ENCODE results near the gene TTBK2.

TTBK2 gene

GRCh38 chr15:42730135-42730534 is 190.4 kb downstream of the TTBK2 start:
- no peak for DNase-seq (ENCODE audit: extremely low spot score)
- ChIA-PET CTCF (no interaction called here), POLR2A (no interaction called here)
- TF ChIP-seq LEF1 (IDR thresholded peaks at IDR 0.05; ENCODE audit: borderline replicate concordance) (no peak), CTBP1 (IDR thresholded peaks at IDR 0.05; ENCODE audit: borderline replicate concordance) (no peak), HDGF (IDR thresholded peaks at IDR 0.05; ENCODE audit: borderline replicate concordance) (no peak), FOXA1 (IDR thresholded peaks at IDR 0.05) (no peak), SP1 (IDR thresholded peaks at IDR 0.05) (no peak), NFRKB (IDR thresholded peaks at IDR 0.05) (no peak), TARDBP (IDR thresholded peaks at IDR 0.05) (no peak), ARNT (IDR thresholded peaks at IDR 0.05) (no peak), L3MBTL2 (conservative IDR thresholded peaks at IDR 0.05) (no peak), FOXK2 (IDR thresholded peaks at IDR 0.05) (no peak), FOXM1 (IDR thresholded peaks at IDR 0.05; ENCODE audit: borderline replicate concordance) (no peak), ELF4 (IDR thresholded peaks at IDR 0.05) (no peak), ZNF384 (IDR thresholded peaks at IDR 0.05) (no peak), BHLHE40 (IDR thresholded peaks at IDR 0.05; ENCODE audit: borderline replicate concordance) (no peak)

- TF ChIP-seq NFRKB (IDR thresholded peaks at IDR 0.05), result no peak
- TF ChIP-seq SUZ12 (IDR thresholded peaks at IDR 0.05), result no peak
- TF ChIP-seq HDGF (IDR thresholded peaks at IDR 0.05; ENCODE audit: borderline replicate concordance), result no peak
- TF ChIP-seq ARNT (IDR thresholded peaks at IDR 0.05), result no peak
- TF ChIP-seq FOXK2 (IDR thresholded peaks at IDR 0.05), result no peak
- TF ChIP-seq TARDBP (IDR thresholded peaks at IDR 0.05), result no peak
- no peak for TF ChIP-seq L3MBTL2 (conservative IDR thresholded peaks at IDR 0.05)
- TF ChIP-seq SP1 (IDR thresholded peaks at IDR 0.05), result no peak
- TF ChIP-seq ELF4 (IDR thresholded peaks at IDR 0.05), result no peak
- no peak for TF ChIP-seq LEF1 (IDR thresholded peaks at IDR 0.05; ENCODE audit: borderline replicate concordance)
- TF ChIP-seq PKNOX1 (IDR thresholded peaks at IDR 0.05), result no peak
- TF ChIP-seq ZNF384 (IDR thresholded peaks at IDR 0.05), result no peak
- no peak for TF ChIP-seq BHLHE40 (IDR thresholded peaks at IDR 0.05; ENCODE audit: borderline replicate concordance)
- no peak for TF ChIP-seq FOXM1 (IDR thresholded peaks at IDR 0.05; ENCODE audit: borderline replicate concordance)
- TF ChIP-seq CTBP1 (IDR thresholded peaks at IDR 0.05; ENCODE audit: borderline replicate concordance), result no peak
- no peak for TF ChIP-seq FOXA1 (IDR thresholded peaks at IDR 0.05)
- DNase-seq (ENCODE audit: extremely low spot score), result no peak
- CTCF ChIA-PET, result no interaction called here
- POLR2A ChIA-PET, result no interaction called here
Measured at GRCh38 chr15:42729409-42729808, 191.2 kb downstream of the TTBK2 start.

DNA sequence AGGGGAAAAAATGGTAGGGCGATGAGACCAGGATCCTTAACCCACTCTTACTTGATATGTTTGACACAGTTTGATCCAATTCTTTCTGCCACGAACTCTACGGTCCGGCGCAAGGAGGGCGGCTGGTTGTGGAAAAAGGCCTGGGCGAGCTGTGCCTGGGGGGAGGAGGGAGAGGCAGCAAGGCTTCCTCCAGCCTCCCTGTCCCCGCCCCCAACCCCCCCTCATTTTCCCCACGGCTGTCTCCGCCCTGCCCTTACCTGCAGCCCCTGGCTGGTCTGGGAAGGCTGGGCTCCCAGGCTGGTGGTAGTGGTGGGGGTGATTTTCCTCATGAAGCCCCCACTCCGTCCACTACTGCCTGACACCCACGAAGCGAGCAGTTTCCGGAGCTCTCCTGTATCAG is 191.6 kb downstream of the TTBK2 start:
- DNase-seq (ENCODE audit: extremely low spot score), result no peak
- TF ChIP-seq TARDBP (IDR thresholded peaks at IDR 0.05) (no peak), FOXA1 (IDR thresholded peaks at IDR 0.05) (no peak), ZNF384 (IDR thresholded peaks at IDR 0.05) (no peak), LEF1 (IDR thresholded peaks at IDR 0.05; ENCODE audit: borderline replicate concordance) (no peak), PKNOX1 (IDR thresholded peaks at IDR 0.05) (no peak), SP1 (IDR thresholded peaks at IDR 0.05) (no peak)
- ChIA-PET POLR2A (no interaction called here), CTCF (no interaction called here)

DNA sequence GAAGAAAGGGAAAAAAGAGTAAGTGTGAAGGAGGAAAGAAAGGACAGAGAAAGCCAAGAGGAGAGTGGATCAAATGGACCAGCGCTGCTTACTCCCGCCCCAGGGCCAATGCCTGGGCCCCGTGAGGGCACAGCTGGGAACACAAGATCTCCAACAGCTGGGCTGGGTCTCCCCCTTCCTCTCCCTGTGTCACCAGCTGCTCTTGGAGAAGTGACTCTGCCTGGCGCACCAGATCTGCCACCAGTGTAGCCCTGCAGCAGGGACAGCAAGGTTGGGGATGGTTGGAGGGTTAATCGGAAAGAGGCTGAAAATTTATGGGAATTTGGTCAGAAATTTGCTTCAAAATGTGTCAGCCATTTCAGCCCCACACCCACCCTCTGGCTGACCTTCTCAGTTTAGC is 192.0 kb downstream of the TTBK2 start:
- CTCF ChIA-PET, result no interaction called here
- TF ChIP-seq HDGF (IDR thresholded peaks at IDR 0.05; ENCODE audit: borderline replicate concordance), result no peak
- TF ChIP-seq SP1 (IDR thresholded peaks at IDR 0.05), result no peak
- no peak for TF ChIP-seq ARNT (IDR thresholded peaks at IDR 0.05)
- TF ChIP-seq ZNF384 (IDR thresholded peaks at IDR 0.05), result no peak
- no peak for DNase-seq (ENCODE audit: extremely low spot score)
- POLR2A ChIA-PET, result no interaction called here

DNA sequence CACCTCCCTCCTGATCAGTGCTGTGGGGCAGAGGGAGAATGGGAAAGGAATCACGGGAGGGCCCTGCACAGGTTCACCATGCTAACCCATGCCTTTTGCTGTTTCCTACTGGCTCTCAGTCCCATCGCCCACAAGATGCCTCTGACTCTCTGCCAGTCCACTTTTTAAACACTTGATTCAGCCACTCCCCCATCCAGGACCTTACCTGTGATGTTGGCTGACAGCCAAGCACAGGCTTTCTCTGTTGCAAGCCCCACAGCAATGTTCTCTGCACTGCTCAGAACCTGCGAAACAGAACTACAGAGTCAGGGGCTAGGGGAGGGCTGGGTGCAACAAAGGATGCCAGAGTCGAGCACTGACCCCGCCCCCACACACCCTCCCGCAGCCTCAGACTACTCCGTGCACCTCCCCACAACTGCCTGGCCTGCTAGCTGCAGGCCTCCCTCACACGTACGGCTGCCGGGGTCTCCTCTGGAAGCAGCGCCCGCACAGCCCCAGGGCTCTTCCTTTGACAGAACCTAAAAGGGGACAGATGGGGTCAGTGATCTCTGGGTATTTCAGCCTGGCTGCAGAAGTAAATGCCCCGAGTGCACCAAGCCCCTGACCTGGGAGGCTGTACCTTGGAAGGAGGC is 192.7 kb downstream of the TTBK2 start:
- ChIA-PET CTCF (interaction anchor here (1.3 kb wide), 1 partner anchor 10 kb away, joined by 3 read pairs; no protein-coding TSS in a partner anchor), POLR2A (no interaction called here)
- TF ChIP-seq ARNT (IDR thresholded peaks at IDR 0.05) (no peak), ZNF384 (IDR thresholded peaks at IDR 0.05) (no peak), ELF4 (IDR thresholded peaks at IDR 0.05) (no peak), PKNOX1 (IDR thresholded peaks at IDR 0.05) (no peak), FOXM1 (IDR thresholded peaks at IDR 0.05; ENCODE audit: borderline replicate concordance) (no peak), SP1 (IDR thresholded peaks at IDR 0.05) (no peak)
- no peak for DNase-seq (ENCODE audit: extremely low spot score)

DNA sequence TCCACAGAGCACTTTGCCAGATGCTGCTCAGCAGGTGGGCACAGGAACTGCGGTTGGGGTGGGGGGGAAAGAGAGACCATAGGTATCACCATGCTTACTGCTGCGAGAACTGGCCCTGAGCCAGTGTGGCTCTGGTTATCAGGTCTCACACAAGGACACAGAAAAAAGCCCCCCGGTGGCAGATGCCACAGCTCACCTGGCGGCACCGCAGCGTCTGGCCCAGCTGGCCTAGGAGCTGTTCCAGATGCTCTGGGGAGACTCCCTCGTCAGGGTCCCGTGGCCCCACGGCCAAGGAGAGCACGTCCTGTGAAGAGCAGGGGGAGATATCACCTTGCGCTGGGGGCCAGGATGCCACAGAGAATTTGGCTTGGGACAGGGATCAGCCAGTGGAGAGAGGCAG is 194.5 kb downstream of the TTBK2 start:
- ChIA-PET POLR2A (interaction anchor here (0.6 kb wide), 1 partner anchor 380 kb away, joined by 3 read pairs; no protein-coding TSS in a partner anchor), CTCF (no interaction called here)
- DNase-seq (ENCODE audit: extremely low spot score), result no peak
- TF ChIP-seq SUZ12 (IDR thresholded peaks at IDR 0.05), result no peak
- no peak for TF ChIP-seq LEF1 (IDR thresholded peaks at IDR 0.05; ENCODE audit: borderline replicate concordance)
- TF ChIP-seq SP1 (IDR thresholded peaks at IDR 0.05), result no peak
- no peak for TF ChIP-seq PKNOX1 (IDR thresholded peaks at IDR 0.05)
- TF ChIP-seq ELF4 (IDR thresholded peaks at IDR 0.05), result no peak
- TF ChIP-seq FOXK2 (IDR thresholded peaks at IDR 0.05), result no peak
- no peak for TF ChIP-seq CTBP1 (IDR thresholded peaks at IDR 0.05; ENCODE audit: borderline replicate concordance)

Measured in HEK293T (cell line).